CD4-positive, alpha-beta T cell treated with Interleukin-4 for 1 hour (primary cell): ENCODE results near the gene MUC5AC.
"Not testable (repeated sequence)": the region's sequence is repeated elsewhere in the genome, so short reads cannot be mapped to it uniquely, and the experiment has no call there.

Experiments used
- DNase-seq, 2 donors: peaks; one replicate each; pipeline ENCODE4 v3.0.0-alpha.2; 2020 to 2022

MUC5AC gene

DNA sequence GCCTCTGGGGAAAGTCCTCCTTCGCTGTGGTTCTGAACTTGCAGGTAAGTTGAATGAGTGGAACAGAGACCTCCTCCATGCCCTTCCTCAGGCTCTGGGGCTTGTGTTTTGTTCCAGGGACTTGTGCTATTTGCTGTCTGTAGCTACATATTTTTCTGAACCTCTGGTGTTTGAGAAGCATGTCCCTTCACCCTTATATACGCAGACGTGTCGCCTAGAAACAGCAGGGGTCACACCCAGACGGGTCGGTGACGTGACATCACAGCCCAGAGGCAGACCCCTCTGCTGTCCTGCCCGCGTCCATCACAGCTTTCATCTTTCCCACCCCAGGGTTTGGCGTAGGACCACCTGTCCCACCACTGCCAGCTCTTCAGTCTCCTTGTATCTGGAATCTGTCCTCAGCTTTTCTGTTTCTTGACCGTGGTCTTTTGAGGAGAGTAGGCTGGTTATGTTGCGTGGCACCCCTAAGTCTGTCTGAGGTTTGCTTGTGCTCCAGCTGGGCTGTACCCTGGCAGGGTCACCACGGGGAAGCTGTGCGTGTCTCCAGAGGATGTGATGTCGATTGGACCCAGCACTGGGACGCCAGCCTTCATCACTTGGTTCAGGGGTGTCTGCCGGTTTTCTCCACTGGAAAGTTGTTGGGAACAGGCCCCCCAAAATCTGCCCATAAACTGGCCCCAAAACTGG lies 51.8 kb downstream of the MUC5AC start:
- DNase-seq = no peak

DNA sequence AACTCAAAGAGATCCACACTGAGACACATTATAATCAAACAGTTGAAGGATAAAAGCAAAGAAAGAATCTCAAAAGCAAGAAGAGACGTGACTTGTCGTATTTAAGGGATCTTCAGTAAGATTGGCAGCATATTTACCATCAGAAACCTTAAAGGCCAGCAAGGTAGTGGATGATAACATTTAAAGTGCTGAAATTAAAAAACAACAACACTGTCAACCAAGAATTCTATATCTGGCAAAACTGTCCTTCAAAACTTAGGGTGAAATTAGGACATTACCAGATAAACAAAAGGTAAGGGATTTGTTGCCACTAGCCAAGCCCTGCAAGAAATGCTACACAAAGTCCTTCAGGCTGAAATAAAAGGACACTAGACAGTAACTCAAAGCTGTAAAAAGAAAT lies 54.1 kb downstream of the MUC5AC start:
- no peak for DNase-seq

DNA sequence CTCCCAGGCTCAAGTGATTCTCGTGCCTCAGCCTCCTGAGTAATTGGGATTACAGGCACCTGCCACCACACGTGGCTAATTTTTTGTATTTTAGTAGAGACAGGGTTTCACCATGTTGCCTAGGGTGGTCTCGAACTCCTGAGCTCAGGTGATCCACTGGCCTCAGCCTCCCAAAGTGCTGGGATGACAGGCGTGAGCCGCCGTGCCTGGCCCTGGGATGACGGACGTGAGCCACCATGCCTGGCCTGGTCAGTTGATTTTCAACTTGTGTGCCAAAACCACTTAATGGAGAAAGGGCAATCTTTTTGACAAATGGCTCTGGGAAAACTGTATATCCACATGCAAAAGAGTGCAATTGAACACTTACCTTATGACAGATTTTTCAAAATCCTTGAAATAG lies 58.1 kb downstream of the MUC5AC start:
- not testable (repeated sequence) for DNase-seq

DNA sequence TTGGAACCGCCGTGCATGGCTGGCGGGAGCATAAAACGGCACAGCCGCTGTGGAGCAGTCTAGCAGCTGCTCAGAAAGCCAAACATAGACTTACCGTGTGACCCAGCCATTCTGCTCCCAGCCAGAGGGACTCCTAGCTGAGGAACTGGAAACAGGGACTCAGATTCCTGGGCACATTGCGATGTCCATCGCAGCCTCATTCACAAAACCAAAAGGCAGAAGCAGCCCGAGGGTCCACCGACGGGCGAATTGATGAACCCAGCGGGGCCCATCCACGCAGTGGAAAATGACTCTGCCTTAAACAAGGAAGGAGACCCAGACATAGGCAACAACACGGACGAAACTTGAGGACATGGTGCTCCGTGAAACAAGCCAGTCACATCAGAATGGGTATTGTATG lies 59.4 kb downstream of the MUC5AC start:
- DNase-seq = no peak

DNA sequence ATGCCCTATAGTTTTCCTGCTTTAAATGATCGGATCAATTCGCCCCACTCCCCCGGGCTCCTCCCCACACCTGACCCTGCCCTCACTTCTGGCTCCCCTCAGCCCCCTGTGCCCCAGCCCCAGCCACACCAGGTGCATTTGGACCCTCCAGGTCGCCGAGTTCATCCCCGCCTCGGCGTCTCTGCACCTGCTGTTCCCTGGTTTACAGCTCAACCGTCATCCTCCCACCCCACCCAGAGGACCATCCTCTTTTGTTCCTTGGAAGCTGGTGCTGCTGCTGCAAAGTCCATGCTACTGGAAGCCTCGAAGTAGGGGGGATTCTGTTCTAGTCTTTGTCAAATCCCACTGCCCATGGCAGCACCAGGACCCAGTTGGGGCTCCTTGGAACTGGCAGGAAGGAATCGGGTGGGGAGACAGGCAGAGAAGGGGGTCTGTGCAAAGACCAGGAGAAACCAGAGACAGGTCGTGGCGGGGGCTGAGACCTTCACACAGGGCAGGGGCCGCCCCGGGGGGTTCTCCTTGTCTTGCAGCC lies 60.6 kb downstream of the MUC5AC start:
- DNase-seq = no peak

DNA sequence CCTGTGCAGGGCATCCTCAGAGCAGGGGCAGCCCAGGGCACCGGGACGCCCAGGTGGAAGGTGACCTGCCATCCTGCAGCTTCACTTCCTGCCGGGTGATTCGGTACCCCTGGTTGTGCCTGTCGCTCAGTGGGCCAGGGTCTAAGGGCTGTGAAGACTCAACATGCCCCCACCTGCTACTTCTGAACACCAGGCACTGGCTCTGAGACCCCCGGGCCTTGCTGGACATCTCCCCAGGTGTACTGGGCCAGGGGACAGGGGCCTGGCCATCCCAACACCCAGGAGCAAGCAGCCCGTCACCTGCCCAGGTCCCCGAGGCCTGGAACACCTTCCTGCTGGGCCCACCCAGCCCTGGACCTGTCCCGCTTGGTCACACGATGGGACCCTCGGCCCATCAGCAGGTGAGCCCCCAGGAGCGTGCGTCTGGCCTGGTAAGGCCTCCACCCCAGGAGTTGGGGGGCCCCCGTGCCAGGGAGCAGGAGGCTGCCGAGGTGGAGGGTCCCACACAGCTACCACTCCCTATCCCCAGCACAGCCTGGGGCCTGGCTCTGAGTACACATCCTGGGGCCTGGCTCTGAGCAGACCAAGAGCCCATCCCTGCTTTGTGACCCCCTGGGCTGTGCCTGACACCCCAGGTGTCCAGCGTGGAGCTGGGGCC lies 61.2 kb downstream of the MUC5AC start:
- no peak for DNase-seq

DNA sequence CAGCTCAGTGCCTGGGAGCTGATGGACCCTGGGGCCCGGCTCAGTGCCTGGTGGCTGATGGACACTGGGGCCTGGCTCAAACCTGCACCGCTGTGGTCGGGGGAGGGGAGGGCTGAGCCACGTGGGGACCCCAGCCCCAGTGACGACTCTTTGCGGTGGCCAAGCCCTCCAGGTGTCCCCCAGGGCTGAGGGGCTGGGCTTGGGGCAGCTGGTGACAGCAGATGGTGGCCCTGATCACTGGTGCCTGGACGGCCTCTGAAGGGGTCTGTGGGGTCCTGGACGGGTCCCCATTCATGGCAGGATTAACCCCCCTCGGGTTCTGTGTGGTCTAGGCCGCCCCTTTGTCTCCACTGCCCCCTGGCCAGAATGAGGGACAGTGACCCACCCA lies 61.7 kb downstream of the MUC5AC start:
- DNase-seq = no peak

DNA sequence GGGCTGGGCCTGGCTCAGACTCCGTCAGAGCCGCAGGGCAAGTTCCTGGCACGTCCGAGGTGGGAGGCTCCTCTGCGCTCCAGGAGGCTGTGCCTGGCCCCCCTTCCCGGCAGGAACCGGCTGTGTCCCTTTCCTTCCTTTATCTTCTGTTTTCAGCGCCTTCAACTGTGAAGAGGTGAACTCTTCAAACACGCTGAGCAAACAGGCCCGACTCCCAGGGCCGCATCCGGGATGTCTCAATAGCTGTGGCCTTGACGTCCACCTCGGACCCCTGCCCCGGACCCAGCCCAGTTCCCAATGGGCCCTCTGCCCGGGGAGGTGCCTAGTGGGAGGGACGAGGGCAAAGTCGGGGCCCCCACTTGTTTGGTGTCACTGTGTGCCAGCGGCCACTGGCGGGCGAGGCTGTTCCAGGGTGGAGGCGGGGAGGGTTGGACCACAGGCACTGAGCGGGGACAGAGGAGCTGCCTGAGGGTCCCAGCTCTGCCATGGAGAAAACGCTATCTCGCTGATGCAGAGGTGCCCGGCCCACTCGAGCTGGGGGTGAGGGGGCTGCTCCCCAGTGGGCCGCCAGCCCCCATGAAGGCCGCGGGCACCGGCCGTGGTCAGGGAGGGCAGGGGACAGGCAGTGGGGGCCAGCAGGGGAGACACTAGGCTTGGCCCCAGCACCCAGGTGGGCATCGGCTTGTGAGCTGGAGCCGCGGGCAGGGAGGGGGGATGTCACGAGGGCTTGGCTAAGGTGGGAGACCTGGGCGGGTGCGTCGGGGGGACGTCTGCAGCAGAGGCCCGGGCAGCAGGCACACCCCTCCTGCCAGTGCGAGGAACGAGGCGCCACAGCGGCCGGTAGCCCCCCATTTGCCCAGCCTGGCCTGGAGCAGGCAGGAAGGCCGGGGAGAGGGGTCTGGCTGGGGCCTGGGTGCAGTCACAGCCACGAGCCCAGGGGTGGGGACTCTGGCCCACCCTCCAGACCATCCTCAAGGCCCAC lies 62.4 kb downstream of the MUC5AC start:
- DNase-seq = no peak

DNA sequence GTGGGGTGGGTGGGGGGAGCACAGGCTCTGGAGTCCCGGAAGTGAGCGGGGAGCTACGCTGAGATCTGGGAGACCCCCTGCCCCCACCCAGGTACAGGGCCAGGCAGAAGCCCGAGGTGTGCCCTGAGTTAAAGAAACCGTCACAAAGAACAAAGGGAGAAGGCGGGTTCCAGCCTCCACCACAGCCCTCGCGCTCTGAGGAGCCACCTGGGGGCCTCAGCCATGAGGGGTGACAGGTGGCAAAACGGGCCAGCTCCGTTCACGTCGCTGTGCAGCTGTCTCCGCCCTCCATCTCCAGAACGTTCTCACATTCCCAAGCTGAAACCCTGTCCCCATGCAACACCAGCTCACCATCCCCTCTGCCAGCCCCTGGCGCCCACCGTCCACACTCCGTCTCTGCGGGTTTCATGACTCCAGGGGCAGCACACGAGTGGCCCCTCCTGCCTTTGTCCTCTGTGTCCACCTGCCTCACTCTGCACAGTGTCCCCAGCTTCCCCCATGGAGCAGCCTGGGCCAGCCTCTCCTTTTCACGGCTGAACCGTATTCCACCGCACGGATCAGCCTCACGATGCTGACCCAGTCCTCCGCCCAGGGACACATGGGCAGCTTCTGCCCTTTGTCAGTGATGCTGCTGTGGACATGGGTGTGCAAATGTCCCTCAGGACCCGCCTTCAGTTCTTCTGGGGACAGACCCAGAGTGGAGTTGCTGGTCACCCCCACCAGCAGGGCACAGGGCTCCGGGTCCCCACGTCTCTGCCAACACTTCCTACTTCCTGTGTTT lies 63.4 kb downstream of the MUC5AC start:
- no peak for DNase-seq

DNA sequence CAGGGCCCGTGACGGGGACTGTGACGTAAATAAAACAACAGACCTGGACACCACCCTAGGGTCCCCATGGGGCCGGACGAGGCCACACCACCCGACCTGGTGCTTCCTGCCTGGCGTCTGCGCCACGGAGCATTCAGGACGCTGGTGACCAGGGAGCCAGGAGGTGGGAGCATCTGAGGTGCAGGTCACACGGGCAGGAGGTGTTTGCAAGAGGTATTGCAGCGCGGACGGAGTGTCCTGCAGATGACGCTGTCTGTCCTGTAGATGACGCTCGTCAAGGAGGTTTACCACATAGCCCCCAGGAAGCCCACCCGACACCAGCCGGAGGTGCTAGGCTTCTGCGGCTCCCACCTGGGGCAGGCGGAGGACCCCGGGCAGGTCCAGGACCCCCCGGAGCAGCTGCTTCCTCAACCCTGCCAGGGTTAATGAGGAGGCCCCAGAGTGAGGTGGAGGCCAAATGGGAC lies 64.1 kb downstream of the MUC5AC start:
- DNase-seq = no peak

DNA sequence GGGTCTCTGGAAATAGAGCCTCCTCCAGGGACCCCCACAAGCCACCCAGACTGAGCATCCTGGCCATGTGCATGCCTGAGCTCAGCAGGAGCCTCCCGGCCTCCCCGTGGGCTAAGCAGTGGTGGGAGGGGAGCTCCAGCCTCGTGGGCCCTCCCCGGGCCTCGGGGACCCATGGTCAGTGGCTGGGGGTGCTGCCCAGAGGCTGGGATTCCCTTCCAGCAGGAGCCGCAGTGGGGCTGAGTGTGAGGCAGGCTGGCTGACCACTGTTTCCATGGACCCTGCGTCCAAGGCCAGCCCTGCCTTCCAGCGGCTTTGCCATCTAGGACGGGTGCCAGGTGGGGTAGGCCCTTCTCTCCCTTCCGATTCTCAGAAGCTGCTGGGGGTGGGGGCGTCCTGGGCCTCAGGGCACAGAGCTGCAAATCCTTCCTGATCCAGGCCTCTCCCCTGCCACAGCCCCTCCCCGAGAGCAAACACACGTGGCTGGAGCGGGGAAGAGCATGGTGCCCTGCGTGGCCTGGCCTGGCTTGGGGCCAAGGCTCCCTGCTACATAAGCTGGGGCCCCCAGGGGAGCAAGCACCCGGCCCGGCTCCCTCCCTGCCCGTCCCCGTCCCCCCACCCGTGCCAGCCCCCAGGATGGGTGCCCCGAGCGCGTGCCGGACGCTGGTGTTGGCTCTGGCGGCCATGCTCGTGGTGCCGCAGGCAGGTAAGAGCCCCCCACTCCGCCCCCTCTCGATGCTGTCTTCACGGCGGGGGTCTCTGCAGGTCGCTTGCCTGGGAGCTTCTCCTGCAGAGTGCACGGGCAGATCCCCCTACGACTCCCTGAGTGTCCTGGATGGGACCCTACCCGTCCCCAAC lies 65.0 kb downstream of the MUC5AC start, which contains the start of gene MUC5B:
TSS of gene MUC5B (plus strand) at position 576 of the 855 bp plus-strand sequence. CDS start at position 634, 58 bp downstream.
- no peak for DNase-seq

DNA sequence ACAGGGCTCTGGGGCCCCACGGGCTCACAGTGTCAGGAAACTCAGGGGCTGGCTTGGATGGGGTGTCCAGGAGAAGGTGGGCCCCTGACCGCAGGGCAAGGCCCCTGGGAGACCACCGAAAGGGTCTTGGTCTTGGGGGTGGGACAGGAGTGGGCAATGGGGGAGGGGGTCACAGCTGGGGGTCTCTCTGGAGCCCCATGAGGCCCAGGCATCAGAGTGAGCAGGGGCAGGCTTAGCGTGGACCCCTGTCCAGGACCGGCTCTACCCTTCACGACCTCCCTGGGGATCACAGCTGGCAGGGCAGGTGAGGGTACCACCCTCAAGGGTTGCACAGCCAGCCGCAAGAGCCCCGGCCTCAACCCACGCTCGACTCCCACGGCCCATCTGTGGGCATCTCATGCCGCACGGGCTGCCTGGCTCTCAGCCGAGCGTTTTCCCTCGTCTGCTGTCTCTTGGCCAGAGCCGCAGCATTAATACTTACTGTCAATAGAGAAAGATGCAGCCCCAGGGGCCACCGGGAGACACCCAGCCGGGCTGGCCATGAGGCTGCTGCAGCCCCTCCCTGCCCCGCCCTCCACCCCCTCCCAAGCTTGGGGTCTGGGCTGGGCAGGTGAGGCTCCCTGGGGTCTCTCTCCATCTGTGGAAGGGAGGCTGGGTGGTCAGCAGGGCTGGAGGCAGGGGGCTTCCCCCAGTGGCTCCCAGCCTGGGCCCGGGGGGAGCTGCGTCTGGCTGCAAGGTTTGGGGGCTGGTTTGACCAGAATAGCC lies 65.8 kb downstream of the MUC5AC start:
- no peak for DNase-seq

DNA sequence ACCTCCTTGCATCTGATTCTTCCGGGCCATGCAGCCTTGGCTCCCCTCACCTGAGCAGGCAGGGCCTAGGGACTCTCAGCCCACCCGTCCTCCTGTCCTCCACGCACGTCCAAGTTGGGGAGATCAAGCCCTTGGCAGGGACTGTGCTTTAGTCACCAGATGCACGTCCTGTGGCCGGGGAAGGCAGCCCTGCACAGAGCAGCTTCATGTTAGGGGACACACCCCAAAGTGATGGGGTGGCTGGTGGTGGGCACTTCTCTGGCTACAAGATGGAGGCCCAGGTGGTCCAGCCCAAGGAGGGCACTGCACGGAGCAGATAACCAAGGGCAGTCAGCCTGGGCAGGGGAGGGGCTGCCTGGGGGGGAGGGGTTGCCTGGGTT lies 66.3 kb downstream of the MUC5AC start:
- no peak for DNase-seq

DNA sequence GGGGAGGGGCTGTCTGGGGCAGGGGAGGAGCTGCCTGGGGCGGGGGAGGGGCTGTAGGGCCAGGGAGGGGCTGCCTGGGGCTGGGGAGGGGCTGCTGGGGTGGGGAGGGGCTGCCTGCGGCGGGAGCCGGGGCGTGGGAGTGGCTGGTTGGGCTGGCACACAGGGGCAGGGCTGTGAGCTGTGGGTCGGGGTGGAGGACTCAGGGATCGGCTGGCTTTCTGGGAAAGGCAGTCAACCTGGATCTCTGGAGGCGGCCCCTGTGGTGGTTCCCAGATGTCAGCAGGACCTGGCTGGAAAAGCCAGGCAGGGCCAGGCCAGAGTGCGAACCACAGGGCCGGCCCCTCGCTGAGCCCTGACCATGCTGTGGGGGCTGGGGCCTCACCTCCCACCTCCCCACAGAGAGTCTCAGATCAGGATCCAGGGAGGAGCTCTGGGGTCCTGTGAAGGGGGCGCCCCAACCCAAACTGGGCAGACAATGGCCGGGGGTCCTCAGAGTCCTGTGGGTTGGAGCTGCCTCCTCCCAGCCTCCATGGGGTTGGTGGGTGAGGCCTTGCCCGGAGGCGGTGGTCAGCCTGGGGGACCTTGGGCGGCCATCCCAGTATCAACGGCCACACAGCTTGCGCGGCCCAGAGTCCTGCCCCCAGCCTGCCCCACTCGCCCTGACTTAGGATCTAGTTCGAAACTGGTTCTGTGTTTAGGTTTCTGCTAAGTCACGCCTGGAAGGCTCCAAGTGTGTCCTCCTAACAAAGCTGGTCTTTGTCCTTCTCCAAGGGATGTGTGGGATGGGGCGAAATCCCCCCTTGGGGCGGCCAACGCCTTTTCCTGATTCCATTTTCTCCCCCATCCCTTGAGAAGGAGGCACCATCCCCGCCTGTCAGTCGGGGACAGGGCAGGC lies 67.0 kb downstream of the MUC5AC start:
- DNase-seq = no peak

DNA sequence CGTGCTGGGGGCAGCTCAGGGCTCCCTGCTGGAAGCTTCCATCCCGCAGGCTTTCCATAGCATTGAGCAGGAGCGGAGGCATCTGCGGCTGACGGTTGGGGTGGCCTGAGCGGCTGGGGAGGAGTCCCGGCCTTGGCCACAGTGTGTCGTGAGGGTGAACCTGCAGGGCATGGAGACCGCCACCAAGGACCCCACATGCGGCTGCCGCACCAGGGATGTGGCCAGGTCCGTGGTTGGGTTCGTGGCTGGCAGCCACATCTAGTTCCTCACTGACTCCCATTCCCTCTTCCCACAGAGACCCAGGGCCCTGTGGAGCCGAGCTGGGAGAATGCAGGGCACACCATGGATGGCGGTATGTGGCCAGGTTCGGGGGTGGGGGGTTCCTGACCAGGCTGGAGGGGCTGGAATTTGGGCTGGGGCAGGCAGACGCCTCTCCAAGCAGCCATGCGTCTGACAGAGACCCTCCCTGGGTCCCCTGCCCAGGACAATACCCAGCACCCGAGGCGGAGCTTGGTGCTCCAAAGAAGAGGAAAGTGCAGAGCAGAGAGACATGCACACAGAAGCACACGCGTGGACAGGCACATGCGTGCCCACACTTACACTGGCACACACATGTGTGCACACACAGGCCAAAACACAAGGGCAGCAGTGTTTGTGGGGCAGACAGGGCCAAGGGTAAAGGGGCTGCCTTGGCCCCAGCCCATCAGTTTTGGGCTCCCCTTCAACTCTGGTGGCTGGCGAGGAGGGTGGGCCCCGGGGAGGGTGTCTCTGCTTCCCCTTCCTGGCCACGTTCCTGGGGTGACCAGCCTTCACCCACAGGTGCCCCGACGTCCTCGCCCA lies 67.9 kb downstream of the MUC5AC start:
- no peak for DNase-seq

DNA sequence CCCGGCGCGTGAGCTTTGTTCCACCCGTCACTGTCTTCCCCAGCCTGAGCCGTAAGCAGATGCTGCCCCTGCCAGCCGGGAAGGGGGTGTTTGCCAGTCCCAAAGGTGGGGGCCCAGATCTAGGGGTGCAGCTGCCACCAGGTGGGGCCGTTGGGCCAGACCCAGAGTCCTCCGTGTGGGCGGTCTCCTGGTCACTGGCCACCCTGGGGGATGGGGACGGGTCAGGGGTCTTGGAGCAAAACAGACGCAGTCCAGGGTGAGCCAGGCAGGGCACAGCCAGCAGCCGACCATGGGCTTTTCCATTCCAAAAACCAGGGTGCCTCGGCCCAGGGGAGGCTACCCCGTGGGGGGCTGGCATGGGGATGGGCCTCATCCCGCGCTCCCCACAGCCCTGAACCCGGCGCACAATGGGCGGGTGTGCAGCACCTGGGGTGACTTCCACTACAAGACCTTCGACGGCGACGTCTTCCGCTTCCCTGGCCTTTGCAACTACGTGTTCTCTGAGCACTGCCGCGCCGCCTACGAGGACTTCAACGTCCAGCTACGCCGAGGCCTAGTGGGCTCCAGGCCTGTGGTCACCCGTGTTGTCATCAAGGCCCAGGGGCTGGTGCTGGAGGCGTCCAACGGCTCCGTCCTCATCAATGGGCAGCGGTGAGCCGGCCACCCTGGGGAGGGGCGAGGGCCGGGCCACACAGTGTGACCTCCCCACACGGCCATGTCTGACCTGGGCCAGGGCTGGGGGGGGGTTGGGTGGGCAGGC lies 68.7 kb downstream of the MUC5AC start:
- no peak for DNase-seq

DNA sequence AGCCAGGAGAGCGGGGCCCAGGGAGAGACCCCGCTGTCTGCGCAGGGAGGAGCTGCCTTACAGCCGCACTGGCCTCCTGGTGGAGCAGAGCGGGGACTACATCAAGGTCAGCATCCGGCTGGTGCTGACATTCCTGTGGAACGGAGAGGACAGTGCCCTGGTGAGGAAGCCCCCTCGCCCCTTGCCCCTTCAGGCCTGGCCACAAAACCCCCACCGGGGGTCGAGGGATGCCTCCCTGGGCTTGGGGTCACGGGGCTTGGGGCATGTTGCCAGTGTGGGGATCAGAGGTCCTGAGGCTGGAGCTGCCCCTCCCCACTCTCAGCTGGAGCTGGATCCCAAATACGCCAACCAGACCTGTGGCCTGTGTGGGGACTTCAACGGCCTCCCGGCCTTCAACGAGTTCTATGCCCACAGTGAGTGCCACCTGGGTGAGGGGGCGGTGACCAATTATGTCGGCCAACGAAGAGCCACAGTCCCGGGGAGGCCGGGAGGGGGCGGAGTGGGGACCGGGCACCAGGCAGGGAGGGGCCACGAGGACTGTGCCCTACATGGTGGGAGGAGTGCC lies 69.3 kb downstream of the MUC5AC start:
- no peak for DNase-seq
